GM12875 (cell line): Measurements from ENCODE around the gene ITGA2.

ENCODE experiments used
- H3K4me3 ChIP-seq: one replicate; pipeline ENCODE4 v1.5.1; 2011; ENCODE audit warnings: low read depth, low read length, control low read depth
- CTCF ChIP-seq: IDR thresholded peaks from 2 replicates; pipeline ENCODE4 v1.5.1; 2011; ENCODE audit warnings: low read depth, mild to moderate bottlenecking, control low read depth, inconsistent platforms, low read length, moderate library complexity, borderline replicate concordance; ENCODE audit not compliant: insufficient read depth

The ITGA2 gene

GRCh38 chr5:53130266-53130665 lies 141.1 kb downstream of the ITGA2 start:
- H3K4me3 ChIP-seq: no peak overlapping the region
- TF ChIP-seq CTCF: no peak

- no peak for TF ChIP-seq CTCF
- H3K4me3 ChIP-seq: no peak overlapping the region
Observed at GRCh38 chr5:53133020-53133419, 143.9 kb downstream of the ITGA2 start.
